NCI-H2081 treated with DMSO at 0.1 percent for 48 hours (cell line): Measurements from ENCODE around the gene ZNF273.
"Not testable (repeated sequence)": the region's sequence is repeated elsewhere in the genome, so short reads cannot be mapped to it uniquely, and the experiment has no call there.

Source experiments
- DNase-seq: peaks from one replicate; lab custom pipeline; 2025; lab: John Stamatoyannopoulos, UW

Gene ZNF273

DNA sequence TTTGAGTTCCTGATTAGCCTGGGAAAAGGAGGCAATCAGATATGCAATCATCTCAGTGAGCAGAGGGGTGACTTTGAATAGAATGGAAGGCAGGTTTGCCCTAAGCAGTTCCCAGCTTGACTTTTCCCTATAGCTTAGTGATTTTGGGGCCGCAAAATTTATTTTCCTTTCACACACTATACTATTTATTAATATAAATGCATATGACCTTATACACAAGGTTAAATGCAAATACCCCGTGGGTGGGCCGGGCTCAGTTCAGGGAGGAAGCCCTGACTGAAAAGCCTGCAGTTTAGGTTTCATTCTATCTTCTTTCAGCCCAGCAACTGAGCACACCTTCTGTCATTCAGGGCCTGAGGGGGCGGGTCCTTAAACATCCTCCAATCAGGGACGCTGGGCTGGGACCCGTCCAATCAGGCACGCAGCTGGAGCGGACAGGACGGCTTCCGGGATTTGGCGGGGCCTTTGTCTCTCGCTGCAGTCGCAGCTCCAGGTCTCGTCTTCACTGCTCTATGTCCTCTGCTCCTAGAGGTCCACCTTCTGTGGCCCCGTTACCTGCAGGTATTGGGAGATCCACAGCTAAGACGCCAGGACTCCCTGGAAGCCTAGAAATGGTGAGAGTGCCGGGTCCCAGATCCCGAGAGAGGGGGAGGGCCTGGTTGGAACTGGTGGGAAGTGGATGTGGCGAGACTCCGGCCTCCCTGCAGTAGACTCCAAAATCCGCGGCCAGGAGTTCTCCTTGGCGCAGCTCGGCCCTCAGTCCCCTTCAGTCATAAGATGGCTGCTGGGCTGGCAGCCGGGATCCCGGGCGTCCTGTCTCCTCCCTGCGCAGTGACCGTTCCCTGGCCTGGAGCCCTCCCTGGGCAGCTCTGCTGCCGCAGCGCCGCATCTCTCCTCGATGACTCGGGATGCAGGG lies at the start of gene ZNF273:
Gene ZNF273 (plus strand): TSS at position 468 of the 916 bp plus-strand sequence. CDS start 45 bp downstream, at position 513.
- peak; percentile 89 for DNase-seq

DNA sequence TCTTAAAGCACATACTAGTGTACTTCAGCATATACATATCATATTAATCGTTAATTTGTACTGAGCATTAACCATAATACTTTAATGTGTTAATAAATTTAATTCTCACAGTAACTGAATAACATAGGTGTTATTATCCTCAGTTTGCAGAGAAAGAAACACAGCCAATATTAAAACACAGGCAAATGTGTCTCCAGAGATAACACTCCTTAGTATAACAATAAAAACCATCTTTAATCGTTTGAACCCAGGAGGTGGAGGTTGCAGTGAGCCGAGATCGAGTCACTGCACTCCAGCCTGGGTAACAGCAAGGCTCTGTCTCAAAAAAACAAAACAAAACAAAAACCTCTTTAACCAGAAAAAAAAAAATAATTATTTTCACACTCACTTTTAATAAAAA lies 49.4 kb upstream of the ZNF273 start:
- no peak for DNase-seq

DNA sequence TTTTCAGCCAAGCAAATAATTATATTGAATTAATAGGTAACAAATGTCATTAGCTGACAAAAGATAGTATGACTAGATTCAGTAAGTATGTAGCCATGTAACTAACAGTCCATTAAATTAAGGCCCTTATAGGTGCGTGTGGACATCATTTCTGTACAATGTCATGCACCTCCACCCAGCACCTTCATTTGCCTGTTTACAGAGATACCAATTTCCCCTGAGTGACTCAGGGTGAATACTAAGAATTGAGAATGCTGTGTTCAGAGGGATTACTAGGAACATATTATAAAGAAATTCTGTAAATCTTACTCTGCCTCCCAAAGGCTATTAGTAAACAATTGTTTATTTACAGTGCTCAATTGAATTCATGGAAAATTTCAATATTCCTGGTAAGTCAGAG lies 48.1 kb upstream of the ZNF273 start:
- DNase-seq: no peak

DNA sequence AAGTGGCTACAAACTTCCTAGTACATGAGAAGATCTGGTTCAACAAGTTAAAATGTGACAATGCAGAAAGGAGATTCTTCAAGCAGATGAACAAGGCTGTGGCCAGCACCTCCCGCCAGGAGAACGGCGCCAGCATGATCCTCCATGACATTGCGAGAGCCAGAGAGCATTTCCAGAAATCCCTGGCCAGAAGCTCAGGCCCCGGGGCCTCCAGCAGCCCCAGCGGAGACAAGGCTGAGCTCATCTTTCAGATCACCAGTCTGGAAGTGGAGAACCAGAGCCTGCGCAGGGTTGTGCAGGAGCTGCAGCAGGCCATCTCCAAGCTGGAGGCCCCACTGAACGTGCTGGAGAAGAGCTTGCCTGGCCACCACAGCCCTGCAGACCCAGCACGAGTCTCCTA lies 40.1 kb upstream of the ZNF273 start:
- no peak for DNase-seq

DNA sequence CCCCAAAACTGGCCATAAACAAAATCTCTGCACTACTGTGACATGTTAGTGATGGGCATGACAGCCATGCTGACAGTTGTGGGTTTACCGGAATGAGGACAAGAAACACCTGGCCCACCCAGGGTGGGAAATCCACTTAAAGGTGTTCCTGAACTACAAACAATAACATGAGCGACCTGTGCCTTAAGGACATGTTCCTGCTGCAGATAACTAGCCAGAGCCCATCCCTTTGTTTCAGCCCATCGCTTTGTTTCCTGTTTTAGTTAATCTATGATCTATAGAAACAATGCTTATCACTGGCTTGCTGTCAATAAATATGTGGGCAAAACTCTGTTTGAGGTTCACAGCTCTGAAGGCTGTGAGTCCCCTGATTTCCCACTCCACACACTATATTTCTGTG lies 39.5 kb upstream of the ZNF273 start:
- DNase-seq: not testable (repeated sequence)

DNA sequence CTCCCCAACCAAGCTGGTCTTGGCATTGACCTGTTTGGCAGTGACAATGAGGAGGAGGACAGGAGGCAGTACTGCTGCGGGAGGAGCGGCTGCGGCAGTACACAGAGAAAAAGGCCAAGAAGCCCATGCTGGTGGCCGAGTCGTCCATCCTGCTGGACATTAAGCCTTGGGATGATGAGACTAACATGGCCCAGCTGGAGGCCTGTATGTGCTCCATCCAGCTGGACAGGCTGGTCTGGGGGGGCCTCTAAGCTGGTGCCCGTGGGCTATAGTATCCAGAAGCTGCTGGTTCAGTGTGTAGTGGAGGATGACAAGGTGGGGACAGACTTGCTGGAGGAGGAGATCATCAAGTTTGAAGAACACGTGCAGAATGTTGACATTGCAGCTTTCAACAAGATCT lies 39.1 kb upstream of the ZNF273 start:
- DNase-seq: no peak

DNA sequence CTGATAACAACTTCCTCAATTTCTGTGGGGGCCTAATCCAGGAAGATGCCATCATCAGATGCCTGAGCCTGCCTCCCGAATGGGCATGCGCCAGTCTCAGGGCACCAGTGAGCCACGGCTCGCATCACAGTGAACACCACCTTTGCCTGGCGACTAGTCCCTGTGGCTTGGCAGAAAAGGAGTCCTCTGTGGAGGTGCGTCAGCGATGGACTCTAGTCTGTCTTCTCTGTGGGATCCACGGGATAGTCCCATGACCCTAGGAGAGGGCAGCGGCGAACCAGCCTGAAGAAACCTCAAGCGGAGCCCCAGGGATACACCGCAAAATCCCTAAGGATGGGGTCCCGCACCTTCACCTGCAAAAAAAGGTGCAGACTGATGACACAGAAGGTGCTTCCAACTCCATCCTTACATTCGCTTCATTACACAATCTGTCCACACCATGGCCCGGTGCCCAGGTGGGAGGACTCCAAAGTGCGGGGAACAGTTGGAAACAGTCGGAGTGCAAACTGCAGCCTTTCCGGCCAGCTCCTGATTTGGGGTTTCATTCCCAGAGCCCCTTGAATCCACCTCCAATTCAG lies 35.1 kb upstream of the ZNF273 start:
- no peak for DNase-seq

DNA sequence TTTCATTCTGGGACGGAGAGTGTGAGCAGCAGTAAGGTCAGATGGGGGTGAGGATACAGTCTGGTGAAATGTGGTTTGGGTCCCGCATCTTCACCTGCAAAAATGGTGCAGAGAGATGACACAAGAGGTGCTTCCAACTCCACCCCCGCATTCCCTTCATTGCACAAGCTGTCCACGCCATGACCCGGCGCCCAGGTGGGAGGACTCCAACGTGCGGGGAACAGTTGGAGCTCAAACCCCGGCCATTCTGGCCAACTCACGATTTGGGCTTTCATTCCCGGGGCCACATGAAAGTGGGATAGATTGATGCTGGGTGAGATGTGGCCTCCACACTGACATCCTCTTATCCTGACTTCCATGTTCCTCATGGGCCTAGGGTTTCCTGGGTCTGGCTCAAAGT lies 34.6 kb upstream of the ZNF273 start:
- no peak for DNase-seq

DNA sequence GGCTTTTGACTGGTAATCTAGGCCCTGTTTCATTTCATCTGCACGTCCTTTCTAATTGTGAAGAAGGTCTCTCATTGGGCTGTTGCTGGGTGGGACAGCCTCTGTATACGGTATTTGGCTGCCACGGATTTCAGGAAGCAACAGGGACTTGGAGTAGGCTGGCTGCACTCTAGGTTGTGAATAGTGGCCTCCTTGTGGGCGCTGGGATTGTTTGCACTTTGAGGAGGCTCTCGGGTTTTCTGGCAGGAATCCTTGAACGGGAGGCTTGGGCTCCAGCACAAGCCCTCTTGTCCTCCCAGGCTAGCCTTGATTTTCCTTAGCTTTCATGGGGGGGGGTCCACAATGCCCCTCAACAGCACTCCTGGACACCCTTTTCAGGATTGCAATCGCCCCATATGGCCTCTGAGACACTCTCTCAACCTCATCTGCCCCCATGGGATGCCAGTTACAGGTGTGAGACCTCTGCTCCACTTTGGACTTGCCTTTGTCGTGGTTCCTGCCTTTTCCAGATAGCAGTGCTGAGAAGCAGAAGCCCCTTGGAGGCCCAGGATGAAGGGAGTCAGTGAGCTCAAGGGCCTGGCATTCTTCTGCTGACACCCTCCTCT lies 33.9 kb upstream of the ZNF273 start:
- DNase-seq: no peak

DNA sequence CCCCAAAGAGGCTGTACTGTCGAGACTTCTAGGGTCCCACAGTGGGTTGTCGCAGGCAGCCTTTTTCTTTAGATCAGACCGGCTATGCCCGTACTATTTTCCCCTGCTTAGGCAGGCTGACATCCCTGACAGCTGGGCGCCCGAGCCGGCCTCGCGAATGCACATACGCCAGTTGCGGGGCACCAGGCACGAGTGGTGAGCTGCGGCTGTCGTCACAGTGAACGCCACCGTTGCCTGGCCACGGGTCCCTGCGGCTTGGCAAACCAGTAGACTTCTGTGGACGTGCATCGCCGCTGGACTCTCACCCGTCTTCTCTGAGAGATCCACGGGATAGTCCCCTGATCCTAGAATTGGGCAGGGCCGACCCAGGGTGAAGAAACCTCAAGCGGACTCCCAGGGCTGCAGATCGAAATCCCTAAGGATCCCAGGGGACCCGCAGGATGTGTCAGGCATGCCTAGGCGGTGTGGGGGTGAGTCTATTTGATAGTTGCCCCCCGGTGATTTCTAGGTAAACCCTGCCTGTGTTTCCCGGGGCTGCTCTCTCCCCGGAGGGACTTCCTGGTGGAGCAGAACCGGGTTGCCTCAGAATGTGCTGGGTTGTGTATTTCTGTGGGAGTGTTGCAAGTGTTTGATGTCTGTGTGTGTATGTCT lies 33.0 kb upstream of the ZNF273 start:
- no peak for DNase-seq

DNA sequence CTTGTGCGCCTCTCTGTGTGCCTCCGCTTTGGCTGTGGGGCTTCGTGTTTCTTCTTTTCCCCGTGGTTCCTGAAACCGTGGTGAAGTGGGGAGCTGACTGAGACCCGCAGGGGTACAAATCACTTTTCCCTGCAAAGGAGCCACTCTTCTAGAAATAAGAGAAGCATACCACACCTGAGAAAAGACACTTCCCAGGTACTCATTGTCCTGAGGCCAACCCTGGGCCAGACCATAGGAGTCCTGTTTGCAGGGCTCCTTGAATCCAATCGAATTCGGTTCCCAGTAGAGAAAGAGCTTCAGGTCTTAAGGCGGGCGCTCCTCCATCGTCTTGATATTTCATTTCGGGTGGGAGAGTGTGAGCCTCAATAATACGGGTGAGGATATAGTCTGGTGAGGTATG lies 32.4 kb upstream of the ZNF273 start:
- no peak for DNase-seq

DNA sequence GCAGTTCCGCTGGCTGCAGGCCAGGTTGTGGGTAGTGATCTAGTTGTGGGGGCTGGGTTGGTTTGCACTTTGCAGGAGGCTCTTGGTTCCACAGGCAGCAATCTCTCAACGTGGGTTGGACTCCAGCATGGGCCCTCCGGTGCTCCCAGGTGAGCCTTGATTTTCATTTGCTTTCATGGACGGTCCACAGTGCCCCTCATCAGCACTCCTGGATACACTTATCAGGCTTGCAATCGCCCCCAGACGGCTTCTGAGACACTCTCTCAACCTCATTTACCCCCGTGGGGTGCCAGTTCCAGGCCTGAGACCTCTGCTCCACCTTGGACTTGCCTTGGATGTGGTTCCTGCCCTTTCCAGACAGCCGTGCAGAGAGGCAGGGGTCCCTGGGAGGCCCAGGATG lies 31.3 kb upstream of the ZNF273 start:
- no peak for DNase-seq

DNA sequence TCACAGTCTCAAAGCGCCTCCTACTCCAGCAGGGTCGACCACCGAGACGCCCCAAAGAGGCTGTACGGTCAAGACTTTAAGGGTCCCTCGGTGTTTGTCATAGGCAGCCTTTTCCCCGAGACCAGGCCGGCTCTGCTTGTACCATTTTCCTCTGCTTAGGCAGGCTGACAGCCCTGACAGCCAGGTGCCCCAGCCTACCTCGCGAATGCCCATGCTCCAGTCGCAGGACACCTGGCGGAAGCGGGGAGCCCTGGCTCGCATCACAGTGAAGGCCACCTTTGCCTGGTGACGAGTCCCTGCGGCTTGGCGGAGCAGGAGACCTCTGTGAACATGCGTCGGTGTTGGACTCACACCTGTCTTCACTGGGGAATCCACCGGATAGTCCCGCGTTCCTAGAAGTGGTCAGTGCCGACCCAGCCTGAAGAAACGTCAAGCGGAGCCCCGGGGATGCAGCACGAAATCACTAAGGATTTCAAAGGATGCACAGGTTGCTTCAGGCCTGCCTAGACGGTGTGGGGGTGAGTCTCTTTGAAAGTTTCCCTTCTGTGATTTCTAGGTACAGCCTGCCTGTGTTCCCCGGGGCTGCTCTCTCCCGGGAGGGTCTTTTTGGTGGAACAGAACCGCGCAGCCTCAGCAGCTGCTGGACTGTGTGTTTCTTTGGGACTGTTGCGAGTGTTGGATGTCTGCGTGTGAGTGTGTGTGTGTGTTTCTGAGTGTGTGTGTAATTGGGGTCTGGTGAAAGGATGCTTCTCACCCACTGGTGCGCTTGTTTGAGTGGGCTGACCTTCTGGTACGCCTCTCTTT lies 30.5 kb upstream of the ZNF273 start:
- no peak for DNase-seq

DNA sequence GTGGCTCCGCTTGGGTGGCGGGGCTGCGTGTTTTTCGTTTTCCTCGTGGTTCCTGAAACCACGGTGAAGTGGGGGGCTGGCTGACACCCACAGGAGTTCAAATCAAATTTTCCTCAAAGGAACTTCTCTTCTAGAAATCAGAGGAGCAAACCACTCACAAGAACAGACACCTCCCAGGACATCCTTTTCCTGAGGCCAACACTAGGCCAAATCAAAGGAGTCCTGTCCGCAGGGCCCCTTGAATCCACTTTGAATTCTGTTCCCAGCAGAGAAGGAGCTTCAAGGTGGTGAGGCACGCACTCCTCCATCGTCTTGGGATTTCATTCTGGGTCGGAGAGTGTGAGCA lies 29.9 kb upstream of the ZNF273 start:
- DNase-seq: no peak

DNA sequence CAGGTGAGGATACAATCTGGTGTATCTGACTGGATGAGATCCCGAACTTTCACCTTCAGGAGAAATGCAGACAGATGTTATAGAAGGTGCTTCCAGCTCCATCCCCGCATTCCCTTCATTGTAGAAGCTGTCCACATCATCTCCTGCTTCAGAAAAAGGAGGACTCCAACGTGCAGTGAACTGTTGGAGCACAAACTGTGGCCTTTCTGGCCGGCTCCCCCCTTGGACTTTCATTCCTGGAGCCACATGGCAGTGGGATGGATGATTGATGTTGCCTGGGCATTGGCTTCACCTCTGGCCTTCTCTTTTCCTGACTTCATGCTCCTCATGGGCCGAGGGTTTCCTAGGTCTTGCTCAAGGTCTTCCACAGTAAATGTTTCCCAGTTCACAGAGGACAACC lies 29.6 kb upstream of the ZNF273 start:
- no peak for DNase-seq

DNA sequence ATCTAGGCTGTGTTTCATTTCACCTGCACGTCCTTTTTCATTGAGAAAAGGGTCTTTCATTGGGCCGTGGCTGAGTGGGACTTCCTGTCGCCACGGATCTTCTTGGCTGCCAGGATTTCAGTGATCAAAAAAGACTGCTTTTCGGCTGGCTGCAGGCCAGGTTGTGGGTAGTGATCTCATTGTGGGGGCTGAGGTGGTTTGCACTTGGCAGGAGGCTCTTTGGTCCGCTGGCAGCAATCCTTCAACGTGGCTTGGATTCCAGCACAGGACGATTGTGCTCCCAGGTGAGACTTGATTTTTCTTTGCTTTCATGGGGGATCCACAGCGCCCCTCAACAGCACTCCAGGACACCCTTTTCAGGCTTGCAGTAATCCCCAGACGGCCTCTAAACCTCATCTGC lies 29.0 kb upstream of the ZNF273 start:
- DNase-seq: no peak

DNA sequence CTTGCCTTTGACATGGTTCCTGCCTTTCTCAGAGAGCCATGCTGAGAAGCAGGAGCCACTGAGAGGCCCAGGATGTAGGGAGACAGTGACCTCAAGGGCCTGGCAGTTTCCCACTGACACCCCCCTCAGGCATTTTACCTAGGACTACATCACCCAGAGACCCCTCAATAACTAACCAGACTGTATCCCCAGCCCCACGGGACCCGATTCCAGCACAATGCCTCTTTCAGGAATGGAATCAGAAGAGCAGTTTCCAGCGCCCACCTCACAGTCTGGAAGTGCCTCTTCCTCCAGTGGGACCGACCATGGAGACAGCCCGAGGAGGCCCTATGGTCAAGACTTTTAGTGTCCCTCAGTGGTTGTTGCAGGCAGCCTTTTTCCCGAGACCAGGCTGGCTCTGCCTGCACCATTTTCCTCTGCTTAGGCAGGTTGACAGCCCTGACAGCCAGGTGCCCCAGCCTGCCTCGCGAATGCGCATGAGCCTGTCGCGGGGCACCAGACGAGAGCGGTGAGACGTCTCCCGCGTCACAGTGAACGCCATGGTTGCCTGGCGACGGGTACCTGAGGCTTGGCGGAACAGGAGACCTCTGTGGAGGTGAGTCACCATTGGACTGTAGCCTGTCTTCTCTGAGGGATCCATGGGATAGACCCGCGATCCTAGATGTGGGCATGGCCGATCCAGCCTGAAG lies 28.4 kb upstream of the ZNF273 start:
- no peak for DNase-seq

DNA sequence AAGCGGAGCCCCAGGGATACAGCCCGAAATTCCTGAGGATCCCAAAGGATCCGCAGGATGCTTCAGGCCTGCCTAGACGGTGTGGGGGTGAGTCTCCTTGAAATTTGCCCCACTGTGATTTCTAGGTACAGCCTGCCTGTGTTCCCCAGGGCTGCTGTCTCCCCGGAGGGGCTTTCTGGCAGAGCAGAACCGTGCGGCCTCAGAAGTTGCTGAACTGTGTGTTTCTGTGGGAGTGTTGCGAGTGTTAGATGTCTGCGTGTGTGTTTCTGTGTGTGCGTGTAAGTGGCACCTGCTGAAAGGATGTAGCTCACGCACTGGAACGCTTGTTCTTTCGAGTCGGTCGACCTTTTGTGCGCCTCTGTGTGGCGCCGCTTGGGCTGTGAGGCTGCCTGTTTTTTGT lies 27.8 kb upstream of the ZNF273 start:
- no peak for DNase-seq

DNA sequence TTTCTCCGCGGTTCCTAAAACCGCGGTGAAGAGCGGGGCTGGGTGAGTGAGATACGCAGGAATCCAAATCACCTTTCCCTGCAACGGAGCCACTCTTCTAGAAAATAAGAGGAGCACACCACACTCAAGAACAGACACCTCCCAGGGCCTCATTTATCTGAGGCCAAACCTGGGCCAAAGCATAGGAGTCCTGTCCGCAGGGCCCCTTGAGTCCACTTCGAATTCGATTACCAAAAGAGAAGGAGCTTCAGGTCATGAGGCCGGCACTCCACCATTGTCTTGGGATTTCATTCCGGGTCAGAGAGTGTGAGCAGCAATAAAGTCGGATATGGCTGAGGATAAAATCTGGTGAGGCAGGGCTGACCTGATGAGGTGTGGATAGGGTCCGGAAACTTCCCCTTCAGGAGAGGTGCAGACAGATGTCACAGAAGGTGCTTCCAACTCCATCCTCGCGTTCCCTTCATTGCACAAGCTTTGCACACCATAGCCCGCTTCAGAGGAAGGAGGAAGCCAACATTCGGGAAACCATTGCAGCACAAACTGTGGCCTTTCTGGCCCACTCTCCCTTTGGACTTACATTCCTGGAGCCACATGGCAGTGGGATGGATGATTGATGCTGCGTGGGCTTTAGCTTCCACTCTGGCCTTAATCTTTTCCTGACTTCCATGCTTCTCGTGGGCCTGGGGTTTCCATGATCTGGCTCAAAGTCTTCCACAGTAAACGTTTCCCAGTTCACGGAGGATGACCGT lies 27.2 kb upstream of the ZNF273 start:
- DNase-seq: no peak

DNA sequence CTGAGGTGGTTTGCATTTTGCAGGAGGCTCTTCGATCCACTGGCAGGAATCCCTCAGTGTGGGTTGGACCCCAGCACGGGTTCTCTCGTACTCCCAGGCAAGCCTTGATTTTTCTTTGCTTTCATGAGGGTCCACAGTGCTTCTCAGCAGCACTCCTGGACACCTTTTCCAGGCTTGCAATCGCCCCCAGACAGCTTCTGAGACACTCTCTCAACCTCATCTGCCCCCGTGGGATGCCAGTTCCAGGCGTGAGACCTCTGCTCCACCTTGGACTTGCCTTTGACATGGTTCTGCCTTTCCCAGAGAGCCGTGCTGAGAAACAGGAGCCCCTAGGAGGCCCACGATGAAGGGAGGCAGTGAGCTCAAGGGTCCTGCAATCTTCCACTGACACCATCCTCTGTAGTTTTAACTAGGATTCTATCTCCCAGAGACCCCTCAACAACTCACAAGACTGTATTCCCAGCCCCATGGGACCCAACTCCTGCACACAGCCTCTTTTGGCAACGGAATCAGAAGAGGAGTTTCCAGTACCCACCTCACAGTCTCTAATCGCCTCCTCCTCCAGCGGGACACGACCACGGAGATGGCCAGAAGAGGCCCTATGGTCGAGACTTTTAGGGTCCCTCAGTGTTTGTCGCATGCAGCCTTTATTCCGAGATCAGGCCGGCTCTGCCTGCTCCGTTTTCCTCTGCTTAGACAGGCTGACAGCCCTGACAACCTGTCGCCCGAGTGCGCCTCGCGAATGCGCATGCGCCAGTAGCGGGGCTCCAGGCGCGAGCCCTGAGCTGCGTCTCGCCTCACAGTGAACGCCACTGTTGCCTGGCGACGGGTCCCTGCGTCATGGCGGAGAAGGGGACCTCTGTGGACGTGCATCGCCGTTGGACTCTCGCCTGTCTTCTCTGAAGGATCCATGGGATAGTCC lies 26.0 kb upstream of the ZNF273 start:
- no peak for DNase-seq
